Measurements from ENCODE around the gene HOMER3.

DNA sequence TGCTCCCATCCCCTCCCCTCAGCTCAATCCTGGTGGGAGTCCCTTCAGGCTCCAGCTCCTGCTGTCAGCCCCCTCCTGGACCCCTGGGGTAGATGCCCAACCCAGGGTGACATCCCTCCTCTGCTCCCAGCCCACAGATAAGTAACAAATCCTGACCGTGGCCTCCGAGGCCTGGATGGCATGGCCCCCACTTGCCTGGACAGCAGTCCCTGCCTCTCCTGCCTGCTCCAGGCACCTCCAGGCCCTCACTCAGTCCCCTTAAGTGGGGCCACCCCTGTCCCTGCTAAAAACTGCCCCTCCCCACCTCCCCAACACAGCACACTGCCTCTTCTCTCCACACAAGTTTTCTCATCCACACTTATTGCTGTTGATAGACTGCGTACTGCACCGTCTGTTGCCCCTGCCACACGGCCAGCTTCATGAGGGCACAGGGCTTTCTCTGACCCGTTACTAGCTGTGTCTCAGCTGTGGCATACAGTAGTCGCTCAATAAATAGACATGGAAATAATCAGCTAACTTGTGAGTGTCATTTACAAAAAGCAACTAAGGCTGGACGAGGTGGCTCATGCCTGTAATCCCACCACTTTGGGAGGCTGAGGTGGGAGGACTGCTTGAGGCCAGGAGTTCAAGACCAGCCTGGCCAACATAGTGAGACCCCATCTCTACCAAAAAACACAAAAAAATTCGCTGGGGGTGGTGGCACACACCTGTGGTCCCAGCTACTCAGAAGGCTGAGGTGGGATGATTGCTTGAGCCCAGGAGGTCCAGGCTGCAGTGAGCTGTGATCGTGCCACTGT lies 50.9 kb downstream of the HOMER3 start:
- TF ChIP-seq POLR2A (IDR thresholded peaks at IDR 0.05) = no peak
- no peak for TF ChIP-seq CTCF (IDR thresholded peaks at IDR 0.05)
- no peak for TF ChIP-seq POLR2AphosphoS5 (IDR thresholded peaks at IDR 0.05)
- TF ChIP-seq EP300 (IDR thresholded peaks at IDR 0.05) = no peak
